ENCODE data around the gene KCTD4.
"Not testable (repeated sequence)": the region's sequence is repeated elsewhere in the genome, so short reads cannot be mapped to it uniquely, and the experiment has no call there.

The KCTD4 gene

GRCh38 chr13:45215392-45216077, 14.7 kb upstream of the KCTD4 start:
- DNase-seq (ENCODE audit: low read depth), result no peak

- DNase-seq (ENCODE audit: low read depth), result peak; percentile 58
These were observed 8.4 kb upstream of the KCTD4 start for GRCh38 chr13:45209229-45209628.

- no peak for DNase-seq (ENCODE audit: low read depth)
These were observed 7.3 kb upstream of the KCTD4 start for GRCh38 chr13:45208132-45208531.

- DNase-seq (ENCODE audit: low read depth), result no peak
These were observed 6.5 kb upstream of the KCTD4 start for GRCh38 chr13:45207319-45207718.

GRCh38 chr13:45206340-45206739, 5.5 kb upstream of the KCTD4 start:
- DNase-seq (ENCODE audit: low read depth), result peak; percentile 71

GRCh38 chr13:45205124-45205523, 4.3 kb upstream of the KCTD4 start:
- no peak for DNase-seq (ENCODE audit: low read depth)

- DNase-seq (ENCODE audit: low read depth), result no peak
These were observed 1.1 kb downstream of the KCTD4 start for GRCh38 chr13:45199711-45200110.

- DNase-seq (ENCODE audit: low read depth), result no peak
These were observed 1.9 kb downstream of the KCTD4 start for GRCh38 chr13:45198924-45199323.

GRCh38 chr13:45198041-45198440, 2.8 kb downstream of the KCTD4 start:
- DNase-seq (ENCODE audit: low read depth), result no peak

GRCh38 chr13:45196622-45197021, 4.2 kb downstream of the KCTD4 start:
- no peak for DNase-seq (ENCODE audit: low read depth)

GRCh38 chr13:45196096-45196495, 4.7 kb downstream of the KCTD4 start:
- no peak for DNase-seq (ENCODE audit: low read depth)

- no peak for DNase-seq (ENCODE audit: low read depth)
These were observed 5.4 kb downstream of the KCTD4 start for GRCh38 chr13:45195421-45195820.

GRCh38 chr13:45194081-45194939, 6.5 kb downstream of the KCTD4 start:
- DNase-seq (ENCODE audit: low read depth), result peak; percentile 80

- DNase-seq (ENCODE audit: low read depth), result no peak
These were observed 9.0 kb downstream of the KCTD4 start for GRCh38 chr13:45191874-45192273.

GRCh38 chr13:45189511-45189910, 11.3 kb downstream of the KCTD4 start:
- DNase-seq (ENCODE audit: low read depth), result peak; percentile 99

- not testable (repeated sequence) for DNase-seq (ENCODE audit: low read depth)
These were observed 11.8 kb downstream of the KCTD4 start for GRCh38 chr13:45189077-45189476.

- peak; percentile 27 for DNase-seq (ENCODE audit: low read depth)
These were observed 15.6 kb downstream of the KCTD4 start for GRCh38 chr13:45185286-45185685.

GRCh38 chr13:45184693-45185092, 16.2 kb downstream of the KCTD4 start:
- DNase-seq (ENCODE audit: low read depth), result no peak

- DNase-seq (ENCODE audit: low read depth), result no peak
These were observed 19.9 kb downstream of the KCTD4 start for GRCh38 chr13:45180713-45181601.

GRCh38 chr13:45180303-45180702, 20.5 kb downstream of the KCTD4 start:
- no peak for DNase-seq (ENCODE audit: low read depth)

- no peak for DNase-seq (ENCODE audit: low read depth)
These were observed 21.4 kb downstream of the KCTD4 start for GRCh38 chr13:45179428-45179827.
